Astrocyte (in vitro differentiated cells and primary cell): Measurements from ENCODE around the gene NUP98. TPM values are rescaled to one million over a fixed set of nuclear protein-coding genes. Genes with fewer than 3 reads are reported as not detected.

Source experiments
- DNase-seq: peaks from one replicate; pipeline ENCODE4 v3.0.0-alpha.2; 2010; ENCODE audit warnings: low read depth
- FAIRE-seq: peaks from 2 replicates; lab custom pipeline; 2011; peaks lifted over from hg19 to GRCh38; lab: Jason Lieb, UNC
- H2AFZ ChIP-seq: 2 replicates; pipeline ENCODE4 v1.6.0; 2012; ENCODE audit warnings: low read depth, low read length, inconsistent platforms
- H3K27ac ChIP-seq: 2 replicates; pipeline ENCODE4 v1.5.1; 2011; ENCODE audit warnings: low read depth, low read length, inconsistent platforms
- H3K27me3 ChIP-seq: 2 replicates; pipeline ENCODE4 v1.6.0; 2011; ENCODE audit warnings: low read length, inconsistent platforms; ENCODE audit not compliant: insufficient read depth
- H3K36me3 ChIP-seq: 2 replicates; pipeline ENCODE4 v1.5.1; 2011; ENCODE audit warnings: low read length, inconsistent platforms; ENCODE audit not compliant: insufficient read depth
- H3K4me1 ChIP-seq: 2 replicates; pipeline ENCODE4 v1.5.1; 2011; ENCODE audit warnings: low read length, inconsistent platforms; ENCODE audit not compliant: insufficient read depth
- H3K4me2 ChIP-seq: 2 replicates; pipeline ENCODE4 v1.6.0; 2012; ENCODE audit warnings: low read length, inconsistent platforms
- H3K4me3 ChIP-seq: 2 replicates; pipeline ENCODE4 v1.5.1; 2011; ENCODE audit warnings: low read depth, mild to moderate bottlenecking, low read length, inconsistent platforms; ENCODE audit not compliant: insufficient read depth
- H3K79me2 ChIP-seq: 2 replicates; pipeline ENCODE4 v1.6.0; 2012; ENCODE audit warnings: mild to moderate bottlenecking, low read length, inconsistent platforms; ENCODE audit not compliant: insufficient read depth
- H3K9ac ChIP-seq: 2 replicates; pipeline ENCODE4 v1.6.0; 2012; ENCODE audit warnings: mild to moderate bottlenecking, low read length, inconsistent platforms
- H3K9me3 ChIP-seq: 2 replicates; pipeline ENCODE4 v1.5.1; 2012; ENCODE audit warnings: low read depth, mild to moderate bottlenecking, low read length, inconsistent platforms; ENCODE audit not compliant: insufficient read depth
- H4K20me1 ChIP-seq: 2 replicates; pipeline ENCODE4 v1.6.0; 2012; ENCODE audit warnings: low read length, inconsistent platforms; ENCODE audit not compliant: insufficient read depth
- H3K27ac Mint-ChIP-seq: one replicate; pipeline ENCODE4 v1.8.0; 2021; ENCODE audit warnings: mild to moderate bottlenecking, mixed read lengths; ENCODE audit not compliant: unreplicated experiment
- H3K27me3 Mint-ChIP-seq: one replicate; pipeline ENCODE4 v1.8.0; 2021; ENCODE audit warnings: low read depth, mixed read lengths; ENCODE audit not compliant: unreplicated experiment
- H3K36me3 Mint-ChIP-seq: one replicate; pipeline ENCODE4 v1.8.0; 2021; ENCODE audit warnings: low read depth, mixed read lengths; ENCODE audit not compliant: unreplicated experiment
- H3K4me1 Mint-ChIP-seq: one replicate; pipeline ENCODE4 v1.8.0; 2021; ENCODE audit warnings: low read depth, mixed read lengths; ENCODE audit not compliant: unreplicated experiment
- H3K4me3 Mint-ChIP-seq: one replicate; pipeline ENCODE4 v1.8.0; 2021; ENCODE audit warnings: mild to moderate bottlenecking, moderate library complexity, mixed read lengths; ENCODE audit not compliant: unreplicated experiment
- H3K9me3 Mint-ChIP-seq: one replicate; pipeline ENCODE4 v1.8.0; 2021; ENCODE audit warnings: mild to moderate bottlenecking, mixed read lengths; ENCODE audit not compliant: unreplicated experiment
- EZH2 ChIP-seq: IDR thresholded peaks from 2 replicates; pipeline ENCODE4 v1.6.1; 2012; ENCODE audit warnings: mild to moderate bottlenecking, low read length, inconsistent platforms; ENCODE audit not compliant: insufficient read depth
- total RNA-seq: library from RNA; stranded (reverse); gene quantifications from 2 replicates; pipeline ENCODE4 v1.2.1, GENCODE V29; 2021
- TF ChIP-seq, protein P1 (sequence below): IDR thresholded peaks from 2 replicates; pipeline ENCODE4 v1.5.1; 2011; ENCODE audit warnings: low read depth, mild to moderate bottlenecking, inconsistent platforms, low read length, moderate library complexity; ENCODE audit not compliant: insufficient read depth

Gene NUP98
- total RNA-seq, 1 donor from 2014 or later, result 81.2 TPM

DNA sequence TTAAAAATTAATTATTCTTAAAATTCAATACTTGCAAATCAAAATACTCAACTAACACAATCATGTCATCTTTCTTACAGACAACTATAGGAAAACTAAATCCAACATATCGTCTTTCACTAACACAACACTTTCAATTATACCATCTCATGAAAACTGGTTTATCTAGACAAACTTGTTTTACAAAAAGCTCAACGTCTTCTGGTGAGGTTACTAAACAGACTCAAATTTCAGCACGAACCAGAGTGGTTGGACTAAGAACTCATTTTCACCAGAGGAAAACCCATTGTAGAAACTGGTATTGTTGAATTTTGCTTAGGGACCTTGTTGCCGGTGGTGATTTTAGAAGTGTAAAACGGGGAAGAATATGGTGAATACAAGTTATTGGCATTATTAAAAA lies 52.2 kb downstream of the NUP98 start:
- no peak for TF ChIP-seq EZH2
- TF ChIP-seq, protein P1, sequence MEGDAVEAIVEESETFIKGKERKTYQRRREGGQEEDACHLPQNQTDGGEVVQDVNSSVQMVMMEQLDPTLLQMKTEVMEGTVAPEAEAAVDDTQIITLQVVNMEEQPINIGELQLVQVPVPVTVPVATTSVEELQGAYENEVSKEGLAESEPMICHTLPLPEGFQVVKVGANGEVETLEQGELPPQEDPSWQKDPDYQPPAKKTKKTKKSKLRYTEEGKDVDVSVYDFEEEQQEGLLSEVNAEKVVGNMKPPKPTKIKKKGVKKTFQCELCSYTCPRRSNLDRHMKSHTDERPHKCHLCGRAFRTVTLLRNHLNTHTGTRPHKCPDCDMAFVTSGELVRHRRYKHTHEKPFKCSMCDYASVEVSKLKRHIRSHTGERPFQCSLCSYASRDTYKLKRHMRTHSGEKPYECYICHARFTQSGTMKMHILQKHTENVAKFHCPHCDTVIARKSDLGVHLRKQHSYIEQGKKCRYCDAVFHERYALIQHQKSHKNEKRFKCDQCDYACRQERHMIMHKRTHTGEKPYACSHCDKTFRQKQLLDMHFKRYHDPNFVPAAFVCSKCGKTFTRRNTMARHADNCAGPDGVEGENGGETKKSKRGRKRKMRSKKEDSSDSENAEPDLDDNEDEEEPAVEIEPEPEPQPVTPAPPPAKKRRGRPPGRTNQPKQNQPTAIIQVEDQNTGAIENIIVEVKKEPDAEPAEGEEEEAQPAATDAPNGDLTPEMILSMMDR, result no peak
- H3K27ac Mint-ChIP-seq, result no peak overlapping the region
- Histone ChIP-seq H3K4me1 (no peaks in the 10 kb centered on the region), H3K36me3 (peaks cover 30% of the 10 kb centered on the region), H3K9ac (no peak overlapping the region), H3K4me3 (no peak overlapping the region), H2AFZ (no peak overlapping the region), H3K79me2 (peaks cover 13% of the 10 kb centered on the region), H3K9me3 (no peaks in the 10 kb centered on the region), H3K4me2 (no peak overlapping the region), H3K27ac (no peak overlapping the region), H4K20me1 (peaks cover 10% of the 10 kb centered on the region), H3K27me3 (no peaks in the 10 kb centered on the region)
- H3K27me3 Mint-ChIP-seq, result no peaks in the 10 kb centered on the region
- FAIRE-seq (no peak), DNase-seq (no peak)
- H3K9me3 Mint-ChIP-seq, result no peaks in the 10 kb centered on the region
- peaks cover 3% of the 10 kb centered on the region for H3K36me3 Mint-ChIP-seq
- peaks cover 8% of the 10 kb centered on the region for H3K4me1 Mint-ChIP-seq
- no peak overlapping the region for H3K4me3 Mint-ChIP-seq

DNA sequence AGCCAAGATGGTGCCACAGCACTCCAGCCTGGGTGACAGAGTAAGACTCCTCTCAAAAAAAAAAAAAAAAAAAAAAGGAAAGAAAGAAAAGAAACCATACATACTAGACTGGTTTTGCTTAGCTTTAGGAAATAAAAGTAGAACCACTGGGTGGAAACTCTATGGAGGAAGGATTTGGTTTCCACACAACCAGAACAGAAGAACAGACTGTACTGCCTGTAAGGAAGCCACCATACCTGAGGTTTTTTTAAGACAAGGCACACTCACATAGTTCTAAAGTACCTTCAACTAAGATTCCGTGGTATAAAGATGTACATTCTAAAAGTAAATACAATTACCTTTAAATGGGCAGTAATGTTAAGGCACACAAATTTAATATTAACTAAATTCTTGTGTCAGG lies 58.6 kb downstream of the NUP98 start:
- no peaks in the 10 kb centered on the region for H3K9me3 ChIP-seq
- Mint-ChIP-seq H3K27me3 (no peaks in the 10 kb centered on the region), H3K36me3 (peaks cover 3% of the 10 kb centered on the region), H3K4me3 (no peak overlapping the region), H3K27ac (no peak overlapping the region), H3K9me3 (no peaks in the 10 kb centered on the region), H3K4me1 (no peaks in the 10 kb centered on the region)
- no peaks in the 10 kb centered on the region for H3K4me1 ChIP-seq
- TF ChIP-seq EZH2, result no peak
- TF ChIP-seq, protein P1, result no peak
- peaks cover 22% of the 10 kb centered on the region for H3K79me2 ChIP-seq
- H2AFZ ChIP-seq, result no peak overlapping the region
- H3K9ac ChIP-seq, result no peak overlapping the region
- FAIRE-seq, result no peak
- no peak overlapping the region for H3K27ac ChIP-seq
- H3K4me3 ChIP-seq, result no peak overlapping the region
- no peak overlapping the region for H3K4me2 ChIP-seq
- no peaks in the 10 kb centered on the region for H3K27me3 ChIP-seq
- H3K36me3 ChIP-seq, result peaks cover 29% of the 10 kb centered on the region
- H4K20me1 ChIP-seq, result peaks cover 4% of the 10 kb centered on the region
- no peak for DNase-seq

DNA sequence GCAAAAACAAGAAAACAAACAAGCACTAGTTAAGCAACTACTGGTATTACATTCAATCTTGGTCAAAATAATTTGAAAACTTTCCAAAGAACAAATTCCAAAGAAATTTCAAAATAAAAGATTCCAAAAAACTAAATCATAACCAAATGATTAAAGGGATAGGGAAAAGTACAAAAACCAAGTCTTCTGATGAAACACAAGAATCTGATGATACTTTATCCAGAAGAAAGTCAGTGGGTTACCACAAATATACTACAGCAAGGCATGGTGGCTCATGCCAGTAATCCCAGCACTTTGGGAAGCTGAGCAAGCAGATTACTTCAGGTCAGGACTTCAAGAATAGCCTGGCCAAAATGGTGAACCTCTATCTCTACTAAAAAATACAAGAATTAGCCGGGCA lies 59.1 kb downstream of the NUP98 start:
- Mint-ChIP-seq H3K4me1 (no peaks in the 10 kb centered on the region), H3K9me3 (no peaks in the 10 kb centered on the region), H3K27ac (no peak overlapping the region), H3K36me3 (peaks cover 3% of the 10 kb centered on the region), H3K27me3 (no peaks in the 10 kb centered on the region), H3K4me3 (no peak overlapping the region)
- no peak for TF ChIP-seq EZH2
- TF ChIP-seq, protein P1, result no peak
- no peak overlapping the region for H3K4me3 ChIP-seq
- no peaks in the 10 kb centered on the region for H3K9me3 ChIP-seq
- H3K79me2 ChIP-seq, result peaks cover 22% of the 10 kb centered on the region
- no peaks in the 10 kb centered on the region for H3K27me3 ChIP-seq
- no peak overlapping the region for H3K4me2 ChIP-seq
- no peaks in the 10 kb centered on the region for H3K4me1 ChIP-seq
- DNase-seq, result peak; percentile 17
- FAIRE-seq, result no peak
- H3K9ac ChIP-seq, result no peak overlapping the region
- H3K27ac ChIP-seq, result no peak overlapping the region
- H3K36me3 ChIP-seq, result peaks cover 27% of the 10 kb centered on the region
- peaks cover 4% of the 10 kb centered on the region for H4K20me1 ChIP-seq
- H2AFZ ChIP-seq, result no peak overlapping the region
